ENCODE results near the gene PHF21B. TPM values are rescaled to one million over a fixed set of nuclear protein-coding genes. Genes with fewer than 3 reads are reported as not detected.

The PHF21B gene
- total RNA-seq, 1 donor from 2014 or later, result 37.4 TPM

GRCh38 chr22:44997060-44997459 is 12.7 kb downstream of the PHF21B start:
- H3K36me3 Mint-ChIP-seq (ENCODE audit: insufficient read depth), result peaks cover 14% of the 10 kb centered on the region
- no peak for DNase-seq (ENCODE audit: low spot score, unreplicated experiment)
- no peak for TF ChIP-seq CTCF (IDR thresholded peaks at IDR 0.05; ENCODE audit: unreplicated experiment)
- H3K4me1 Mint-ChIP-seq (ENCODE audit: low read depth), result peaks cover 18% of the 10 kb centered on the region
- no peaks in the 10 kb centered on the region for H3K27me3 Mint-ChIP-seq
- no peak overlapping the region for H3K4me3 Mint-ChIP-seq (ENCODE audit: low read depth)
- no peak overlapping the region for H3K27ac Mint-ChIP-seq
- no peaks in the 10 kb centered on the region for H3K9me3 Mint-ChIP-seq (ENCODE audit: low read depth)

- no peak for DNase-seq (ENCODE audit: low spot score, unreplicated experiment)
- TF ChIP-seq CTCF (IDR thresholded peaks at IDR 0.05; ENCODE audit: unreplicated experiment), result no peak
- no peaks in the 10 kb centered on the region for H3K27me3 Mint-ChIP-seq
- no peaks in the 10 kb centered on the region for H3K9me3 Mint-ChIP-seq (ENCODE audit: low read depth)
- no peak overlapping the region for H3K4me3 Mint-ChIP-seq (ENCODE audit: low read depth)
- H3K4me1 Mint-ChIP-seq (ENCODE audit: low read depth), result peaks cover 18% of the 10 kb centered on the region
- H3K27ac Mint-ChIP-seq, result no peak overlapping the region
- H3K36me3 Mint-ChIP-seq (ENCODE audit: insufficient read depth), result peaks cover 13% of the 10 kb centered on the region
Observed at GRCh38 chr22:44996648-44997047, 13.2 kb downstream of the PHF21B start.

- no peak for DNase-seq (ENCODE audit: low spot score, unreplicated experiment)
- TF ChIP-seq CTCF (IDR thresholded peaks at IDR 0.05; ENCODE audit: unreplicated experiment), result no peak
- Mint-ChIP-seq H3K9me3 (ENCODE audit: low read depth) (no peaks in the 10 kb centered on the region), H3K36me3 (ENCODE audit: insufficient read depth) (peaks cover 11% of the 10 kb centered on the region), H3K27ac (no peak overlapping the region), H3K27me3 (no peaks in the 10 kb centered on the region), H3K4me3 (ENCODE audit: low read depth) (no peak overlapping the region), H3K4me1 (ENCODE audit: low read depth) (peaks cover 18% of the 10 kb centered on the region)
Observed at GRCh38 chr22:44996120-44996519, 13.7 kb downstream of the PHF21B start.

- peaks cover 18% of the 10 kb centered on the region for H3K4me1 Mint-ChIP-seq (ENCODE audit: low read depth)
- no peak for DNase-seq (ENCODE audit: low spot score, unreplicated experiment)
- H3K9me3 Mint-ChIP-seq (ENCODE audit: low read depth), result no peaks in the 10 kb centered on the region
- no peaks in the 10 kb centered on the region for H3K27me3 Mint-ChIP-seq
- no peak overlapping the region for H3K4me3 Mint-ChIP-seq (ENCODE audit: low read depth)
- no peak for TF ChIP-seq CTCF (IDR thresholded peaks at IDR 0.05; ENCODE audit: unreplicated experiment)
- H3K27ac Mint-ChIP-seq, result no peak overlapping the region
- H3K36me3 Mint-ChIP-seq (ENCODE audit: insufficient read depth), result peaks cover 11% of the 10 kb centered on the region
Observed at GRCh38 chr22:44995715-44996114, 14.1 kb downstream of the PHF21B start.

GRCh38 chr22:44995105-44995514 is 14.7 kb downstream of the PHF21B start:
- DNase-seq (ENCODE audit: low spot score, unreplicated experiment), result no peak
- H3K36me3 Mint-ChIP-seq (ENCODE audit: insufficient read depth), result peaks cover 11% of the 10 kb centered on the region
- H3K4me1 Mint-ChIP-seq (ENCODE audit: low read depth), result peaks cover 20% of the 10 kb centered on the region
- no peak overlapping the region for H3K4me3 Mint-ChIP-seq (ENCODE audit: low read depth)
- H3K9me3 Mint-ChIP-seq (ENCODE audit: low read depth), result no peaks in the 10 kb centered on the region
- no peak for TF ChIP-seq CTCF (IDR thresholded peaks at IDR 0.05; ENCODE audit: unreplicated experiment)
- H3K27ac Mint-ChIP-seq, result peak overlapping the region; percentile 20
- H3K27me3 Mint-ChIP-seq, result no peaks in the 10 kb centered on the region
